CMK (cell line): ENCODE measurements around the gene LENG1.

Experiments
- DNase-seq: peaks from one replicate; pipeline ENCODE4 v3.0.0-alpha.2; 2010; ENCODE audit warnings: low read depth

Gene LENG1

DNA sequence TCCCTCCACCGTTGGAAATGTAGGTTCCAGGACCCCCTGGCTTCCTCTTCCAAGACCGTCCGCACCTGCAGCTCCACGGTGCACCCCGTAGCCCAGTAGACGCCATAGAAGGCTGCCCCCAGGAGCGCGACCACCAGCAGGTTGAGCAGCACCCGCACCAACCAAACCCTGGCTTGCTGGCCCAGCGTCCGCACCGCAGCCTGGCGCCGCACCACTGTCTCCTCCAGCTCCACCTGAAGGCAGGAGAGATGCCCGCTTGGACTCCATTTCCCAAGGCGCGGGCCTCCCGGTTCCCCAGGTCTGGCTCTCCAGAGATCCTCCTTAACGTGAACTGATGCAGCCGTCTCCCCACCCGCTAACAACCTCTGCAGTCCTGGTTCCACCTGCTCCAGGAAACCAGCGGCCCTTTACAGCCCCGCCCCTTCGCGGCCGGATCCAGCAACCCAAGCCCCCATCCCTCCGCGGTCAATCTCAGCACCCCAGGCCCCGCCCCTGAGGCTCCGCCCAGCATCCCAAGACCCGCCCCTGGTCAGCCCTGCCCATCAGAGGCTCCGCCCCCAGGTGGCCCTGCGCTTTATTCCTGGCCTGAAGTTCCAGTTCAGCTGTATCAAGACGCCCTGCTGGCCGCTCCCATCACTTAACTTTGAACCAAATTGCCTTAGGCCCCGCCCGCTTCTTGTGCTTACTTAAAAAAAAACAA is 5.0 kb upstream of the LENG1 start:
- DNase-seq = no peak

DNA sequence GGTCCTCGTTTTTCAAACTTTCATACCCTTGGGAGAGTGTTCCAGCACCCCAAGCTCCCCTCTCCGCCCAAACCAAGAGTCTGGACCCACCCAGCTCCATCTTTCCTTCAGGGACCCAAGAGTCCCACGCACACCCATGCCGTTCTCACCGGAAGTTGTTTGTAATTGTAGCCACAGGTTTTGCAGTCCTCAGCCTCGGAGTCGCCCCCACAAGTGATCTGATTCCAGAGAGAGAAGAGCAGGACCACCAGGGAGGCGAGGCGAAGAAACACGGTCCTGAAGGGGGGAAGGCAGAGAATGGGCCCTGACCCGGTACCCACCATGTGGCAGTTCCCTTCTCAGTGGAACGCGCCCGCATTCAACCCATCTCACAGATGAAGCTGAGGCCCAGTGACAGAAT is 3.4 kb upstream of the LENG1 start:
- no peak for DNase-seq

DNA sequence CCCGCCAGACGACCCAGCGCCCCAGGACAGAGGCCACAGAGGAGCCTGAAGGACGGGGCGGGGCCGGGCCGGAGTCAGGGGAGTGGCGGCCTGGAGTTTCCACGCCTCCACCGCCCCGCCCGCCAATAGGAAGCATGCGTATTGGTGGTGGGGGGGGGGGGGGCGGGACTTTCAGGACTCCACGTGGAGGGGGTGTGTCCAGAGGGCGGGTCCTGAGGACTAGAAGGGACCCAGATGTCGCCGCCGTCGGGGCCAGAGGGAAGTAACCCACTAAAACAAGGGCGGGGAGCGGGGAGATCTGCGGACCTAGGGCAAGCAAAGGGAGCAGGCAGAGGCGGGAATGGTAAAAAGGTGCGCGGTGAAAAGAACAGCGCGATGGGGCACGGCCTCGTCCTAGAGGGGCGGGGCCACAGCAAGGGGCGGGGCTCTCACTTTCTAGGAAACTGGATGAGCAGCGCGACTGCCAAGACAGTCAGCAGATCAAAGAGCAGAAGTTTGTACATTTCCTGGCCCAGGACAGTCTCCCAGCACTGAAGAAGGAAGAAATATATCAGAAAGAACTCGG is 2.8 kb upstream of the LENG1 start:
- peak; percentile 81 for DNase-seq

DNA sequence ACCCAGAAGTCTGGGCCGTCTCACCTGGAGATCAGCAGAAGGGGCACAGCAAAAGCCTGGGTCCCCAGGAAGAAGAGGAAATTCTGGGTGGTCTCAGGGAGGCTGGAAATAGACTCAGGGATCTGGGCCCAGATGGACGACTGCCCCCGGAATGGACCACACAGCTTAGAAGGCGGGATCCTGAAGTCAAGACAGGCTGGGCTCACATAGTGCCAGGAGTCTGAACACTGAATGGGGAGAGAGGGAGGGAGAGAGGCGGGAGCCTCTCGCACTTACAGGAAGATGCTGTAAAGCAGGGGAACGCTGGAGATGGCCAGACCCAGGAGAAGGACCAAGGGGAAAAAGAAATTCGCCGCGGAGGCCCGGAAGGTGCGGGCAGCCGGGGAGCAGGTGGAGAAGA is 1.3 kb upstream of the LENG1 start:
- no peak for DNase-seq

DNA sequence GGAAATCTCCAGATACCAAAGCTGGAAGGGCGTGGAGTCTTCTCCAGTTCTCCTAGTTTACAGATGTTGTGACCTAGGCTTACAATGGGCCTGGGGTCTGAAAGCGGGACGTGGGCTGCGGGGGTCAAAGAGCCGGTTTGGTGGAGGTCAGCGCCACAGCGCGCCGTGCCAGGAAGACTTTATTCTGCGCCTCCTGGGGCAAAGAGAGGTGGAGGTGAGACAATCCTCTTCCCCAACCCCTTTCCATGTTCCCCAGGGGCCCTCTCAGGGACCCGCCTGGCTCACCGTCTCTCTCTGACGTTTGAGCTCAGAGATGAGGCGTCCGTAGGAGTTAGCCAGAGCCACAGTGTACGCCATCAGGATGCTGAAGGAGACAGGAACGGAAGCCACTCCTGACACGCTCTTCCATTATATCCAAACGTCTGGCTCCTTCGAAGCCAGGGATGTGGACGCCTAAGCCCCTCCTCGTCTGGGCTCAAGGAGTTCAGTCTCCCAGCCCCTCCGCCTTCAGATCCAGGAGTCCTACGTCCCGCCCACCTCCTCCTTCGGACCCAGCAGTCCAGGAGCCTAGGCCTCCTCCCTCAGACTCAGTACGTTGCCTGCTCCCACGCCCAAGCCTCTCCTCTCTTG is 776 bp upstream of the LENG1 start:
- DNase-seq = no peak

DNA sequence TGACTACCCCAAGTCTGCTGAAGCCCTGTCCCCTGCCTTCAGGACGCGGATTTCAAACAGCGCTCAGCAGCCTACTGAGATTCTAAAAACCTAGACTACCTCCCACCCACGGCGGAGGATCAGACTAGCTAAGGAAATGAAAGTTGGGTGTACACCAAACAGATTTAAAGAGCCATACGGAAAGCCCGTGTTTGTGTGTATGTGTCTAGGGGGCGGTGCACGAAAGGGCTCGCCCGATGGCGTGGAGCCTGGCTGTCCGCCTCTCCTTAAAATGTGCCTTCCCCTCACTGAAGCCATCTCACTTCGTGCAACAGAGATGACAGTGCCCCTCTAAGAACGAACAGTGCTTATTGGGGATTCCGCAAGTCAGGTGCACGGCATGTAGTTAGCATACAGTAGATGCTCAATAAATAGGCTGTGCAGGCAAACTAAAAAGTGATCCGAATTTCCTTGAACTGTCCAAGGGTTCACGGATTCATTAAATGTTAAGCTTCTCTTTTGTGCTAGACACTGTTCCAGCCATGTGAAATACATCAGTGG is 639 bp downstream of the LENG1 start:
- no peak for DNase-seq

DNA sequence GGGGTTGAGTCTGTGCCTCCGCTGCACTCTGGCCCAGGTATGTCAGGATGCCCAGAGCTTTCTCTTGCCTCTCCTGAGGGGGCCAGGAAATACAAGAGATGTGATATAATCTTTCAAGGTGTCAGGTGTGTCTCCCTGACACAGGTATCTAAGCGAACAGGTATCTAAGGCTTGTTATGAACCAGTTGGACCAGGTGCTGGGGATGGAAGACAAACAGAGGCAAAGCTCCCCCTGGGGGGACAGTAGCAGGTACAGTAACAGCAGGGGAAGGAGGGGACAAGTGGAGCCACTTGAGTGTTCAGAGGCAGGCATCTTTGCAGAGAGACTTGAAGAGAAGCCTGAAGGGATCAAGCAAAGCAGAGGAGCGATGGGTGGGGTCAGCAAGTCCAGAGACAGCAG is 2.6 kb downstream of the LENG1 start:
- no peak for DNase-seq

DNA sequence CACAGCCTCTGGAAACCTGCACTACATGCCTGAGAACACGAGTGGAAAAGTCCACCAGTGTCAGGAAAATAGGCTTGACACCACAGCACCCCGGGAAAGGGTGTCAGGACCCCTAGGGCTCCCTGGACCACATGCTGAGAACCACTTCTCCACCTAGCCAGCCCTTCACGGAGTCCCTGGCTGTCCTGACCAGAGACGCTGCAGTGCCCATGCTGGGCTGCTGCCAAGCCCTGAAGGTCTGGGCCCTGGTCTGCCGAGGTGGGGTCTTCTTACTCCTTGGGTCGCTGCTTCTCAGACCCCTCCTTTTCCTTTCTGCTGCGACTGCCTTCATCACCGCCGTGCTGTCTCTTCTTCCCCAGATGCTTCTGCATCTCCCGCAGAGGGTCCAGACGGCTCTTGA is 3.0 kb downstream of the LENG1 start:
- no peak for DNase-seq

DNA sequence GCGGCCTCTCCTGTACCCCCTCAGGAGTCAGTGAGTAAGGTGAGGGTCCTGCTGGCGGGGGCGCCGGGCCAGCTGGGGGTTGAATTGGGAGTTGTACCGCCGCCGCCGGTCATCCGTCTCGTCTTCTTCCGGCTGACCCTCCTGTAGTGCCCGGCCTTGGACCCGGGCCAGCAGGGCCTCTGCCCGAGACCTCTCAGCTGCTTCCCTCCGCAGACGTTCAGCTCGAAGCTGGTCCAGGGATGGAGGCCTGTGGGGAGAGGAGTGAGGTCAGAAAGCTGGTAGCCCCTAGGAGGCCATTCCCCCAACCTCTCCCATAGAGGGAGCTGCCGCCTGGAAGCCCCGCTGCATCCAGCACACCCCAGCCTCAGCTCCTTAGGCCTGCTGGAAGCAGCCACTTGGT is 3.8 kb downstream of the LENG1 start:
- no peak for DNase-seq

DNA sequence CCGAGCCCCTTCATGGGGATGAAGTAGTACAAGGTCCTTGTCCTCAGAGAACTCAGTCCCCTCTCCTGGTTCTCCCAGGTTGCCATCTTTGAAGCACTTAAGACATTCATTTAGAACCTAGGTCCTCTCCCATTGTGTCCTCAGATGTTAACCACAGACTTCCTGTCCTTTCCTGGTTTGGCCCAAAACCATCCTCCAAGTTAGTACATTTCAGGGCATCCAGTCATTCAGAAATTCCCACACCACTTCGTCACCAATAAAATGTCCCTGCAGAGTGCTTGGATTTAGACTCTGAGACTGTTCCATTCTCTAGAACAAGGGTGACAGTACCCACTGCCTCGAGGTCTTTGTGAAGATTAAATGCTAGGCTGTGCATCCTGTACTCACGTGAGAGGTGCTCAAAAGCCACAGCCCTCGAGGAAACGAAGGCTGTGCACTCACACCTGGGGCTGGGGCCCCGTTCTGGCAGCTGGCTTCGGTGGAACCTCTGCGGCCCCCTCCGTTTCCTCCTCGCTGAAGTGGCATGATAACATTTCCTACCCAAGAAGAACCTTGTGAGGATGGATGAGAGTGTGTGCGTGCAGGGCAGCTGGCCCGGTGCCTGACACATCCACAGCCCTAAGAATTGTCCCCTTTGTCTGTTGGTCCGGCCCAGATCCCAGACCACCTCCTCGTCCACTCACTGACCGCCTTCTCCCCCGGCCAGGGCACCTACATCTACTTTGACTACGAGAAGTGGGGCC is 4.7 kb downstream of the LENG1 start:
- DNase-seq = no peak

DNA sequence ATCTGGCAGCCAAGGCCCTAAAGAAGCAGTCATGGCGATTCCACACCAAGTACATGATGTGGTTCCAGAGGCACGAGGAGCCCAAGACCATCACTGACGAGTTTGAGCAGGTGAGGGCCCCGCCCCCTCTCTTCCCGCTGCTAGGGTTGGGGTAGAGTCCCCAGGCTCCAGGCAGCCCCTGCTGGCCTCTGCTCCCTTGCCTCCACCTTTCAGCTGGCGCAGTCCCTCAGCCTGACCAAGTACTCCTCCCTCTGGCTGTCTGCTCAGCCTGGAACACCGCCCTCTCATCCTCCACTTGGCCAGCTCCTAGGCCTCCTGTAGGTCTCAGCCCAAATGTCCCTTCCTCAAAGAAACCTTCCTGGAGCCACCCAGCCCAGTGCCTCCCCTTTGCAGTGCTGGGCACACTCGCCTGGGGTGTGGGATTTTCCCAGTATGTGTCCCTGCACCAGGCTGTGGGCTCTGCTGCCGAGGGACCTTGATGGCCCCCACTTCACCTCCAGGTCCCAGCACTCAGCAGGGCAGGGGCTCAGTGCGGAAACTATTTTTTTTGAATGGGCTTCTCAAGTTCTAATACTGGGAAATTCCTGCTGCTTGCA is 5.7 kb downstream of the LENG1 start:
- DNase-seq = no peak

DNA sequence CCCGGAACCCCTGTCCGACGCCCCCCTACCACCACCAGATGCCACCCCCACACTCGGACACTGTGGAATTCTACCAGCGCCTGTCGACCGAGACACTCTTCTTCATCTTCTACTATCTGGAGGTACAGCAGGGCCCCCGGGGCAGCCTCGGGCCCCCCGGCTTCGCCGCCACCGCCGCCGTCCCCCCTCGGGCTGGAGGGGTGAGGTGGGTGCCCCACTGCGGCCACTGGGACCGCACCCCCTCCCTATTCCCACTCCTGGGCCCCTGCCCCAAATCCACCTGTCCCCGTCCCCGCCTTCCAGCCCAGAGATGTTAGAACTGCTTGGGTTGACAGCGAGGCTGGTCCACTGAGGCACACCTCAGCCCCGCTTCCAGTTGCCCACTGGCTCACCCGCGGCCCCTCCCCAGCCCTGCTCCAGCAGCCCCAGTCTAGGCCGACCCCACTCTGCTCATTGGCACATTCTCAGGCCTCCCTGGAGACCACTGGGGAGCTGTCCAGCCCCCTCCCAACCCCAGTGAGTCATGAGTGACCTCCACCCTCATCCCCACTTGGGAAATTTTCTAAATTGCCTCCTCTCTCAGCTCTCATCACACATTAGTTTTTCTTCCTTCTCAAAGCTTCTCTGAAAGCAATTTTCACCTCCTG is 6.5 kb downstream of the LENG1 start:
- DNase-seq = no peak

DNA sequence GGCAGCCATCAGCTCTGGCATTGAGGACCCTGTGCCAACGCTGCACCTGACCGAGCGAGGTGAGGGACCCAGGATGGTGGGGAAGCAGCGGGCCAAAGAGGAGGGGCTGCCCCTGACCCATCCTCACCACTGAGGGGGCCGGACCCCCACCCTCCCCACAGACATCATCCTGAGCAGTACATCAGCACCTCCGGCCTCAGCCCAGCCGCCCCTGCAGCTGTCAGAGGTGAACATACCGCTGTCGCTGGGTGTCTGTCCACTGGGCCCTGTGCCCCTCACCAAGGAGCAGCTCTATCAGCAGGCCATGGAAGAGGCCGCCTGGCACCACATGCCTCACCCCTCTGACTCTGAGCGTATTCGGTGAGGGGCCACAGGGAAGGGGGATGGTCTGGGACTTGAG is 7.3 kb downstream of the LENG1 start:
- DNase-seq = no peak

DNA sequence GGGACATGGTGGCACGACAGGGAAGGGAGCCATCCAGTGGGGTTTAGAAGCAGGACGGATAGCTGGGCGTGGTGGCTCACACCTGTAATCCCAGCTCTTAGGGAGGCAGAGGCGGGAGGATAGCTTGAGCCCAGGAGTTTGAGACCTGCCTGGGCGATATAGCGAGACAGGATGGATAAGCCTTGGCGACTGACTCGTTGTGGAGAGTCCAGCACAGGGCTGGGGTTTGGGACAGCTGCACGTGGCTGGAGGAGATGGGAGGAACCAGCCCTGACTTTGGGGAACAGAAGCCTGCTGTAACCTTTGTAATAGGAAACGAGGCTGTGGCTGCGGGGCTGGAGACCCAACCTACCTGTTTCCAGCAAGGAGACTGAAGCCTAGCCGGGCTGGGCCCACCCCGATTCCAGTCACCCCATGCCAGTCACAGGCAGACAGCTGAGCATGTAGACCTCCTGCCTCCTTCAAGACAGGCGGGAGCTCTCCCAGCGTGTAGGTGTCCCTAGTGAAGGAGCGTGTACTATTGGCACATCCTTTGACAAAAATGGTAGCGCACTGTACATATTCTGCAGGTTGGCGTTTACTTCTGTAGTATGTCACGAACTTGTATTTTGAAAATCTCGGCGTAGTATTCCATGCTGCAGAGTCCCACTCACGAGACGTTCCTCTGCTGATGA is 8.0 kb downstream of the LENG1 start:
- DNase-seq = no peak

DNA sequence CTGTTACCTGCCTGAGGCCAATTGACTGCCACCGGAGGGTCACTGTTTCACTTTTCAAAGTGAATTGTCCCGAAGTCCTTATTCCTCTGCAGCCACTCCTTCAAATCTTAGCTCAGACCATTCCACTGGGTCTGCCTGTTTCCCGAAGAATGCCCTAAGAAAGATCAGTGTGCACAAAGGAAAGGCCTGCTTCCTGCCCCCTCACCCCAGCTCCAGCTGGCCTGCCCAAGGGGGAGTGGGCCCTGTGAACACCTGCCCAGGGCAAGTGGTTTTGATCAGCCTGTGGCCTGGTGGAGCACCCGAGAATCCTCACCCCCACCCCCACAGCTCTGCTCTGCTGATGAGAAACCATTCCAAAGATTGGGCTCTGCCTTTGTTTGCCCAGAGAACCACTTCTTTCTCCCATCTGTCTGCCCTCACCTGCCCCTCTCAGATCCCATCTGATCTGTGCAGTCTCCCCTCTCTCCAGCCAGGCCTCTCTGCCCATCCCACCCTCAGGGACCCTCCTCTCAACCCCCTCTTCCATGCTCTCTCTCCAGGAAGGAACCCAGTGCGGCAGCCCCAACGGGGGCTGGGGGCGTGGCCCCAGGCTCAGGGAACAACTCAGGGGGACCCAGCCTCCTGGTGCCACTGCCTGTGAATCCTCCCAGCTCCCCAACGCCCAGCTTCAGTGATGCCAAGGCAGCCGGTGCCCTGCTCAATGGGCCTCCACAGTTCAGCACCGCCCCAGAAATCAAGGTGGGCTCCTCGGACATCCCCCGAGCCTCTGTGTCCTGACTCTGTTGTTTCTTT is 10.3 kb downstream of the LENG1 start:
- DNase-seq = no peak

DNA sequence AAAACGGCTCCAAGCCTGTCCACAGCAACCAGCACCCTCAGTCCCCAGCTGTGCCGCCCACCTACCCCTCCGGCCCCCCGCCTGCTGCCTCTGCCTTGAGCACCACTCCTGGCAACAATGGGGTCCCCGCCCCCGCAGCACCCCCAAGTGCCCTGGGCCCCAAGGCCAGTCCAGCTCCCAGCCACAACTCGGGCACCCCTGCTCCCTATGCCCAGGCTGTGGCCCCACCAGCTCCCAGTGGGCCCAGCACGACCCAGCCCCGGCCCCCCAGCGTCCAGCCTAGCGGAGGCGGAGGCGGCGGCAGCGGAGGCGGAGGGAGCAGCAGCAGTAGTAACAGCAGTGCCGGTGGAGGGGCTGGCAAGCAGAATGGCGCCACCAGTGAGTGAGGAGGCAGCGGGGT is 11.4 kb downstream of the LENG1 start:
- DNase-seq = no peak

DNA sequence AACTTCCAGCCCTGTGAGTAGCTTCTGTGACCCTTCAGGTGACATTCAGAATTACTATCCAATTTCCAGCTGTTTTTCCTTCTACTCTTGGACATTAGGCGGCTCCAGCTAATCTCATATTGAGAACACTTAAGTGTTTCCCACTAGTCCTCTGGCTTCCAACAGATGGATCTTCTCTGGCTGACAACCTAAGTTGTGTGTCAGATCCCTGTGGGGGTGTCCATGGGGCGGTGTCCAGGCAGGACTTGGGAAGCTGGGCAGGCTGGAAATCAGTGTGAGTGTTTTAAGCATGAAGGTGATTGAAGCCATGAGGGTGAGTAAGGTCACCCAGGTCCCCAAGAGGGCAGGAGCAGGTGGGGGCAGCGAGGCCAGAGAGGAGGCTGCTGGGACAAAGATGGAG is 11.8 kb downstream of the LENG1 start:
- no peak for DNase-seq

DNA sequence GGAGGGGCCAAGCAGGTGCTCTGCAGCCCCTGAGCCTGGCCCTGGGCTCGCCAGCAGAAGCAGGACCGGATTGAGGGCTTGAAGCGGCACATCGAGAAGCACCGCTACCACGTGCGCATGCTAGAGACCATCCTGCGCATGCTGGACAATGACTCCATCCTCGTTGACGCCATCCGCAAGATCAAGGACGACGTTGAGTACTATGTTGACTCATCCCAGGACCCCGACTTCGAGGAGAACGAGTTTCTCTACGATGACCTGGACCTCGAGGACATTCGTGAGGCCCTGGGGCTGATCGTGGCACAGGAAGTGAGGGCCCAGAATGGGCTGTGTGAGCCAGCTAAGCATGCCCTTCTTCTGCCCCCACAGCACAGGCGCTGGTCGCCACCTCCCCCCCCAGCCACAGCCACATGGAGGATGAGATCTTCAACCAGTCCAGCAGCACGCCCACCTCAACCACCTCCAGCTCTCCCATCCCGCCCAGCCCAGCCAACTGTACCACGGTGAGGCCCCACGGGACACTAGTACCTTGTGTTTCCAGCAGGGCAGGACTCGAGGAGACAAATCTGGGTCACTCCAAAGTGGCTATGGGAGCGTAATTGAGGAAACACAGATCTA is 13.9 kb downstream of the LENG1 start:
- no peak for DNase-seq

DNA sequence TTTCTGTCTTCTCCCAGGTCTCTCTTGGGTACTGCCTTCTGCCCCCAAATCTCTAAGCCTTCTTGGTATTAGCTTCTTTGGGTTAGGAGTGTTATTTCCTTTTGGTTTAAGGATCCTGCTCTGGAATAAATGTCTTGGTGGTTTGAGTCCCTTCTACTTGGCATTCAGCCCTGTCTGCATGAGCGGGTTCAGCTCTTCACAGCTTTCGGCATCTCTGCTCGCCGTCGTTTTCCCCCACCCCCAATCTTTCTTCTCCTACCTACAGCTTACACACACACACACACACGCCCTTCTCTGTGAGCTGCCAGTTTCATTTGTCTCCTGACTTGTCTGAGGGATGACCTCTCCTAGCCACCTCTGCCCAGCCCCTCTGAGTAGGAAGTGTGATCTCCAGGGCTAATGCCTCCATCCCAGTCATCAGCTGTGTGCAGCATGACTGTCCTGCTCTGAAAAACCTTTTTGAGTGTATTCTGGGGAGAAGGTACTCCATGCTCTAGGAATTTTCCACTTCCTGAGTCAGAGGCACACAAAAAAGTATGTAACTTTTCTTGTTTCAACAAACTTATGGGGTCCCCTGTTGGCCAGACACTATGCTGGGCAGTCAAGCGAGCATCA is 17.2 kb downstream of the LENG1 start:
- DNase-seq = no peak

DNA sequence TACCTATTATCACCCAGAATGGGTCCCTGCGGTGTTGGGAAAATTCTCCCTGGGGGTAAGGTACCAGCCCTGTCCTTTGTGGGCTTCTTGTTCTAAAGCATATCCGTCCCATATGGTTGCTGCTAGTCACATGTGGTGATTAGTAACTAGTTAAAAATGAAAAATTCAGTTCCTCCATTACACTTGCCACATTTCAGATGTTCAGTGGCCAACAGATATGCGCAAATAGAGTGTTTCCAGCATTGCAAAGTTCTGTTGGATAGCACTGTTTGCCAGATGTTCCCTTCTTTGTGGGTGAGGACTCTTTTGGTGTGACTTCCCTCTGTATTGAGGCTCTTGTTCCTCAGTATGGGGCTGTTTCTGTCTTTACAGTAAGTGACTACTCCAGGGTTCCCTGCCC is 18.2 kb downstream of the LENG1 start:
- DNase-seq = no peak
